PFSK-1 (cell line): Measurements from ENCODE around the gene ZG16B.

Experiments
- REST ChIP-seq, 2 experiments: IDR thresholded peaks; 2 replicates each; pipeline versions ENCODE4 v1.6.1 to v1.8.0; 2011 to 2012; ENCODE audit warnings: low read depth in 2 of 2, low read length in 2 of 2, control low read depth in 1 of 2, inconsistent platforms in 1 of 2, mild to moderate bottlenecking in 1 of 2, moderate library complexity in 1 of 2; ENCODE audit not compliant: insufficient read depth in 1 of 2
- SIN3A ChIP-seq: IDR thresholded peaks from 2 replicates; pipeline ENCODE4 v1.6.1; 2012; ENCODE audit warnings: mild to moderate bottlenecking, low read length, moderate library complexity, borderline replicate concordance; ENCODE audit not compliant: insufficient read depth

- TF ChIP-seq SIN3A (no peak), REST (IDR thresholded peaks at IDR 0.05; ENCODE audit: insufficient read depth in 1 of 2, low read depth in 2 of 2, low read length in 2 of 2) (no peak)
These were observed 4.2 kb upstream of the ZG16B start for GRCh38 chr16:2825906-2826305.
